ENCODE data around the gene INPP5D.
A peak's percentile ranks its signal among the peaks of the same experiment; 100 is the strongest.

INPP5D gene

DNA sequence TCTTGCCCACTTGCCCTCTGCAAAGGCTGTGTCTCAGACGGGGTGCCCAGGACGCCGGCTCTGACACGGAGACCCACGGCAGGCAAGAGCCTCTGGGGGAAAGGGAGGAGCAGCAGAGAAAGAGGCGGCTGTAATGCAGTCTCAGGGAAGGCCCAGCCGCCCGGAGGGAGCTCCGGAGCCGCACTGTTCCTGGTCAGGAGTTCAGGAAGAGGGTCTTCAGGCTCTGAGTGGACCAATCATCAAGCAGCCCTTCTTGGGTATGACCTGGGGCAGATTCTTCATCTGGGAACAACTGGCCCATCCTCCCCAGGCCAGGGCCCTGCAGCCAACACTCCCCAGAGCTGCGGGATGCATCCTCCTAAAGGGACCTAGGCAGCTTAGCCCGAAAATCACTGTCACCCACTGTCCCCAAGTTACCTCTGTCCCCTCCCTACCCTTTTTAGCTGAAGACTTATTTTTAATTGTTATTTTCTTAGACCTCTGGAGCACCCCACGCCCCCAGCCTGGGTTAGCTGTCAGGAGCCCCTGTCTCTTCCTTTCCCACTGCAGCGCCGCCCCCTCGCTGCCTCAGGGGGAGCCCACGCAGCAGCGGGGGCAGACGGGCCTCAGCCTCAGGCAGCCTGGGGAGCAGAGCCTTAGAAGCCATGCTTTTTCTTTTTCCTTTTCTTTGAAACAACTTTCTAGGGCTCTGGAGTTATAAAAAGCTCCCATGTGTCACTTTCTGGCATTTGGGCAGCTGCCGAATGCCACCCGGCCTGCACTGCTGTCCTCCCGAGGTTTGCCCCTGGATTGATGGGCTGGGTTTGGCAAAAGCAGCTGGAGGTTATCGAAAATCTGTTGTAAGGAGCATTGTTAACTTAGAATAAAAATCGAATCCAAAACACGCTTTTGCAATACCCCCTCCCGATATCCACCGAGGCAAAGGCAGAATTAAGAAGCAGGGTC, 28.3 kb upstream of the INPP5D start:
- intact Hi-C loops (cut with DNase I): no loop called here
- peak in 1 of 10 donors; percentile 78 for DNase-seq

DNA sequence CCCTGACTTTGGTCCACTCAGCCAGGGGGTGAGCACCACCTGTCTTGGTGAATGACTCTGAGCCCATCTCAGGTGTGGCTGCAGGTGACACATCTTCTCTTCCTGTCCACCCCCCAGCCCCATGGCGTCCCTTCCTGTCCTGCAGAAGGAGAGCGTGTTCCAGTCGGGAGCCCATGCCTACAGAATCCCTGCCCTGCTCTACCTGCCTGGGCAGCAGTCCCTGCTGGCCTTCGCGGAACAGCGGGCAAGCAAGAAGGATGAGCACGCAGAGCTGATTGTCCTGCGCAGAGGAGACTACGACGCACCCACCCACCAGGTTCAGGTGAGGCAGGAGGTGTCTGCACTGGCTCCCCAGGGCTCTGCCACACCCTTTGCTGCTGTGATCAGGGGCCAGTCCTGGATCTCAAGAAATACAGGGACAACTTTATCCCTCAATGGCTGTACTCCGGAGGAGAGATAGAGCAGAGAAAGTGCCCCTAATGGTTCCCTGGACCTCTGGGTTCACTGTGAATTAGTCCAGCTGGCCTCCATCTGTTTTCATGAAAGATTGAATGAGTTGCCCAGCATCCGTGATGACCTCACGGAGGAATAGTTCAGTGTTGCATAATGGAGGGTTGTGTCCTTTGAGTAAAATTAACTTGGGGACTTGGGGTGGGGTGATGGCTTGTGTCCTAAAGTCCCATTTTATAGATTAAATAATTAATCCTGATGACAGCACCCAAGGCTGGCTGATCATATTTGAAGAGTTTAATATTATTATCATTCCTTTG, 27.4 kb upstream of the INPP5D start, which contains the start of gene NEU2:
NEU2 (plus strand) TSS at position 122 of the 770 bp plus-strand sequence; CDS start at position 122, 0 bp downstream.
- DNase-seq: peak in 1 of 10 donors; percentile 72

GRCh38 chr2:233033672-233034071, 26.5 kb upstream of the INPP5D start:
- intact Hi-C loops (cut with DNase I): no loop called here
- DNase-seq: peak in 1 of 10 donors; percentile 68

More for the DNA sequence above, 27.4 kb upstream of the INPP5D start, which contains the start of gene NEU2:
- intact Hi-C loops (cut with DNase I): no loop called here

DNA sequence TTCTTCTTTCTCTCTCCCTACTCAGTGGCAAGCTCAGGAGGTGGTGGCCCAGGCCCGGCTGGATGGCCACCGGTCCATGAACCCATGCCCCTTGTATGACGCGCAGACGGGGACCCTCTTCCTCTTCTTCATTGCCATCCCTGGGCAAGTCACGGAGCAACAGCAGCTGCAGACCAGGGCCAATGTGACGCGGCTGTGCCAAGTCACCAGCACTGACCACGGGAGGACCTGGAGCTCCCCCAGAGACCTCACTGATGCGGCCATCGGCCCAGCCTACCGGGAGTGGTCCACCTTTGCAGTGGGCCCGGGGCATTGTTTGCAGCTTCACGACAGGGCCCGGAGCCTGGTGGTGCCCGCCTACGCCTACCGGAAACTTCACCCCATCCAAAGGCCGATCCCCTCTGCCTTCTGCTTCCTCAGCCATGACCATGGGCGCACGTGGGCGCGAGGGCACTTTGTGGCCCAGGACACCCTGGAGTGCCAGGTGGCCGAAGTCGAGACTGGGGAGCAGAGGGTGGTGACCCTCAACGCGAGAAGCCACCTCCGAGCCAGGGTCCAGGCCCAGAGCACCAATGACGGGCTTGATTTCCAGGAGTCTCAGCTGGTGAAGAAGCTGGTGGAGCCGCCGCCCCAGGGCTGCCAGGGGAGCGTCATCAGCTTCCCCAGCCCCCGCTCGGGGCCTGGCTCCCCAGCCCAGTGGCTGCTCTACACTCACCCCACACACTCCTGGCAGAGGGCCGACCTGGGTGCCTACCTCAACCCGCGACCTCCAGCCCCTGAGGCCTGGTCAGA, 25.9 kb upstream of the INPP5D start:
- intact Hi-C loops (cut with DNase I): no loop called here
- peak in 1 of 10 donors; percentile 77 for DNase-seq

- peak in 1 of 10 donors; percentile 32 for DNase-seq
Observed at GRCh38 chr2:233035426-233036161, 24.5 kb upstream of the INPP5D start.

GRCh38 chr2:233036162-233036838, 23.8 kb upstream of the INPP5D start:
- intact Hi-C loops (cut with DNase I): no loop called here
- peak in 1 of 10 donors; percentile 49 for DNase-seq

More at GRCh38 chr2:233035426-233036161, 24.5 kb upstream of the INPP5D start:
- intact Hi-C loops (cut with DNase I): no loop called here

DNA sequence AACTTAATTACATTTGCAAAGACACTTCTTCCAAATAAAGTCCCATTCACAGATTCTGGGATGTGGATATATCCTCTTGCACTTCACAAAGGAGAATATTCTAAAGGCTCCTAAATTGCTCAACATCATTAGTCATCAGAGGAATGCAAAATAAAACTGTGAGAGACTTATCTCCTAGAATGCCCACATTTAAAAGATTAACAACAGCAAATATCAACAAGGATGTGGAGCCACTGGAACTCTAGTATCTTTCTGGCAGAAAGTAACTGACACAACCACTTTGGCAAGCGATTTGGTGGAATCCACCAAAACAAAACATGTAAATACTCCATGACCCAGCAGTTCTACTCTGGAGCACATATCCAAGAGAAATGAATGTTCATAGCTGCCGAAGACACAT, 23.1 kb upstream of the INPP5D start:
- intact Hi-C loops (cut with DNase I): no loop called here
- no peak for DNase-seq

DNA sequence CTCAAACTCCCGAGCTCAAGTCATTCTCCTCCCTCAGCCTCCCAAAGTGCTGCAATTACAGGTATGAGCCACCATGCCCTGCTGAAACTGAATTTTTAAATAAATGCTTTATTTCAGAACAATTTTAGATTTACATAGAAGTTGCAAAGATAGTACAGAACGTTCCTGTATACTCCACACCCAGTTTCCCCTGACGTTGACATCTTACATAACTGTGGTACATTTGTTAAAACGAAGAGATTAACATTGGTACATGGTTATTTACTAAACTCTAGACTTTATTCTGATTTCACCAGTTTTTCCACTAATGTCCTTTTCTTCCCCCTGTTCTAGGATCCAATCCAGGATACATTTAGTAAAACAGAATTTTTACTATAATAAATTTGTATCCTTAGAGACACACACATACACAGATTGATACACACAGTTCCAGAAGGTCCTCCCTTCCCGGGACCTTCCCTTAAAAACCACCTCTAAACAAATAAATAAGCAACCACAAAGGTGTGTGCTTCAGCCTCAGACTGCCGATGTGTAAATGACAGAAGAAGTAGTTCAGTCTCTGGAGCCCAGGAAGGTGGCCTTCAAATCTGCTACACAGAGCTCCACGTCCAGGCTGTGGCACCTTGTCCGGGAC, 20.8 kb upstream of the INPP5D start:
- intact Hi-C loops (cut with DNase I): no loop called here
- no peak for DNase-seq

DNA sequence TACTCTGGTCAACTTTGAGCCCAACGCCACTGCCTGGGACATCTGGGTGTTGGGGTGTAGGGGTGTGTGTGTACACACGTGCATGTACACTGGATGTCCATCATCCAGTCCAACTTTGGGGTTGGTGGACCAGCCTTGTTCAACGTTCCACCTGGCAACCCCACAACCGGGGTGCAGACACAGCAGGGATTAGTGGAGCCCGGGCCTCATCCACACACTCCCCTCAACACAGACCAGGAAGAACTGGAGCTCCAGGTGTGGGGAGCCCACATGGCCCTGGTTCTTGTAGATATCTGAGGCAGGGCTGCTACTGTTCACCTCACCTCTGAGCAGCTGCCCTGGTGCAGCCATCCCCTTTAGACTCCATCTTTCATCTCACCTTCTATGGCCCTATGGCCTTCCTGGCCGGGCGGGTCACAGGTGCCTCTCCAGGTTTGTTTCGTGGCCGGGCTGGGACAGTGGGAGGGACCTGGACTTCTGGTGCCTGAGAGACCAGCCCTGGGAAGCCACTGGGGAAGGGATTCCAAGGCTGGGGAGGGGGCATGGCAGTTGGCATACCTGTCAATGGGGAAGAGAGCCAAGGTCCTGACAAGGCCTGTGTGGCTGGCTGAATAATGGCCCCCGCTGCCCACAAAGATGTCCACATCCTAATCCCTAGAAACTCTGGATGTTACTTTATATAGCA, 20.2 kb upstream of the INPP5D start:
- peak in 1 of 10 donors; percentile 55 for DNase-seq
- intact Hi-C loops (cut with DNase I): no loop called here

DNA sequence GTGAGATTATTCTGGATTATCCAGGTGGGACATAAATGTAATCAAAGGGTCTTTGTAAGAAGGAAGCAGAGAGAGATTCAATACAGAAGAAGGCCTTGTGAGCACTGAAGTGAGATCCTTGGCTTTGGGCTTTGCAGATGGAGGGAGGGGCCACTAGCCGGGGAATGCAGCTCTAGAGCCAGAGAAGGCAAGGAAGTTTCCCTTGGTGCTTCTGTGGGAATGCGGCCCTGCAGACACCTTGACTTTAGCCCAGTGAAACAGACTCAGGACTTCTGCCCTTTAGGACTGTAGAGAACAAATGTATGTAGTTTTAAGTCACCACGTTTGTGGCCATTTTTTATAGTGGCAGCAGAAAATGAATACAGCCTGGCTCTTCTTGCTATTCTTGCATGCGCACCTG, 19.6 kb upstream of the INPP5D start:
- intact Hi-C loops (cut with DNase I): no loop called here
- peak in 1 of 10 donors; percentile 50 for DNase-seq

DNA sequence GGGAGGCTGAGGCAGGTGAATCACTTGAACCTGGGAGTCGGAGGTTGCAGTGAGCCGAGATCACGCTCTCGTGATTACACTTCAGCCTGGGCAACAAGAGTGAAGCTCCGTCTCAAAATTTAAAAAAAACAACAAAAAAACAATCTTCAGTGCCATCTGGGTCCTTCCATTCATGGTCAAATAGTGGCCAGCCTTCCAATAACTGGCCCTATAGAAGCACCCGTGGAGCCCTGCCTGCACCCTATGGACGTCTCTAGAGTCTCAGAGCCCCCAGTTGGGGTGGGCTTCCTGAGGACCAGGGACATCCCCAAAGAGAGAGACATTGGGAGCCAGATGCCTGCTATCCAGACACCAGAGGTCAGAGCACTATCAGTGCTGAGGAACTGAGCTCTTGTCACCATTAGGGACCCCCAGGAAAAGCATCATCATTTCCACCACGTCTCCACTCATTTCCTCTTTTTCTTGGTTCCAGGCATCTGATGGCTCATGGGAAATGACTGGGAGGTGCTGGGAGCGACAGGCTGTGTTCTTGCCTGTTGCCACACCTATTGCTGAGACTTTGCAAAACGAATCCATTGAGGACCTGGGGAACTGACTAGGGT, 18.3 kb upstream of the INPP5D start:
- DNase-seq: no peak
- intact Hi-C loops (cut with DNase I): no loop called here

DNA sequence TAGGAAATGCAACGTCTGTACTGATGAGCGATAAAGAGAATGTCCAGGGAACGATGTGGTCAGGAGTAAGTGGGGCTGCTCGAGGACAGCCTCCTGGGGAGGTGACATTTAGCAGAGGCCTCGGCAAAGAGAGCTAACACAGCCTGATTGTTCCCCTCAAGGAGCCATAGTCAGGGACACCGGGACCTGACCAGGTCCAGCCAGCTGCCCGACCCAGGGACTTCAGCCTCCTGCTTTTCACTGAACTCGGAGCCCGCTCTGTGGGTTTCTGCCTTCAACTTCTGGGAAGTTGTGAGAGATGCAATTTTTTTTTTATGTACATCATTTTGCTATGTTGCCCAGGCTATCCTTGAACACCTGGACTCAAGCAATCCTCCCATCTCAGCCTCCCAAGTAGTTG, 17.6 kb upstream of the INPP5D start:
- intact Hi-C loops (cut with DNase I): no loop called here
- peak in 1 of 10 donors; percentile 69 for DNase-seq

DNA sequence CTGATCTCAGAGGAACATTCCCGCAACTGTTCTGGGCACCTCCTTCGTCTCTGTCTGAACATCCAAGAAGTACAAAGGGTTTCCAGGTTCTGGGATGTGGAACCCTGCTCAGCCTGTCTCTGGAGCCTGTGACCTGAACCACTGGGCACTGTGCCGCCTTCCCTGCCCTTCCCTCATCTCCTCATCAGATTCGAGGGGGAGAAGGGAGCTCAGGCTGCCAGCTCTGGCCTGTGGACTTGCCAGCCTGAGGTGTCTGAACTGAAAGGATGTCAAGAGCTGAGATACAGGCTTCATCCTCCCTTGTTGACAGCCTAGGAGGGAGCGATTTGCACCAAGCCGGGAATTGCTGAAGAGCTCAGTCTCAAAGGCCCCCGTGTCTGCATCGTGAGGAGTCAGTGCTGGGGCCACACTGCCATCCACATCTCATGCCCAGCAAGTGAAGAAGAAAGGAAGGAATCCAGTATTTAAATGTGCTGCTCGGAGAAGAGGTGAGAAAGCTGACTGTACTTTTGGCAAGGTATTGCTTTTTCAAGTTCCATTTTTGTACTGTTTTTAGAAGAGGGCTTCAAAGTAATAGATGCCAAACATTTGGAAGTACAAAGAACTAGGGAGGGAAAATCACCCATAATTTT, 15.1 kb upstream of the INPP5D start:
- intact Hi-C loops (cut with DNase I): no loop called here
- peak in 8 of 10 donors; percentile 32 to 91 (median 66) for DNase-seq

GRCh38 chr2:233047206-233047605, 12.9 kb upstream of the INPP5D start:
- no peak for DNase-seq
- intact Hi-C loops (cut with DNase I): no loop called here

GRCh38 chr2:233047667-233048066, 12.5 kb upstream of the INPP5D start:
- intact Hi-C loops (cut with DNase I): no loop called here

GRCh38 chr2:233048569-233049193, 11.5 kb upstream of the INPP5D start:
- DNase-seq: peak in 1 of 10 donors; percentile 73

More at GRCh38 chr2:233047667-233048066, 12.5 kb upstream of the INPP5D start:
- peak in 8 of 10 donors; percentile 58 to 94 (median 70) for DNase-seq

More at GRCh38 chr2:233048569-233049193, 11.5 kb upstream of the INPP5D start:
- intact Hi-C loops (cut with DNase I): no loop called here

Measured in posterior cingulate gyrus (tissue), 11 donors.